H1 (cell line): ENCODE measurements around the gene RPP14.

Experiments used
- EP300 ChIP-seq, 2 experiments: IDR thresholded peaks; 1 replicate in 1 of 2; 2 replicates in 1 of 2; pipeline ENCODE4 v1.6.1; 2011 to 2012; ENCODE audit warnings: low read depth in 2 of 2, low read length in 2 of 2, mild to moderate bottlenecking in 2 of 2, borderline replicate concordance in 1 of 2, inconsistent platforms in 1 of 2, moderate library complexity in 1 of 2
- EZH2 ChIP-seq: fragments of 200-600 bp; sonication (generic); IDR thresholded peaks from 2 replicates; pipeline ENCODE4 v1.7.1; 2012; ENCODE audit warnings: low read depth, mild to moderate bottlenecking, moderate library complexity, low read length, inconsistent platforms; ENCODE audit not compliant: severe bottlenecking
- SAP30 ChIP-seq: fragments of 300-600 bp; sonication (generic); IDR thresholded peaks from 2 replicates; pipeline ENCODE4 v1.7.1; 2012; ENCODE audit warnings: low read length, moderate library complexity, mild to moderate bottlenecking, inconsistent platforms; ENCODE audit not compliant: insufficient read depth, insufficient replicate concordance
- ZNF274 ChIP-seq: IDR thresholded peaks from 2 replicates; pipeline ENCODE4 v1.7.0; 2012; ENCODE audit warnings: low read length, borderline replicate concordance; ENCODE audit errors: extremely low read depth
- TF ChIP-seq, protein P1 (sequence below), 3 experiments: IDR thresholded peaks; 1 replicate in 2 of 3; 2 replicates in 1 of 3; pipeline versions ENCODE4 v1.5.1 to v1.6.1; 2011; ENCODE audit warnings: low read length in 3 of 3, mild to moderate bottlenecking in 3 of 3, inconsistent platforms in 2 of 3, low read depth in 1 of 3, moderate library complexity in 1 of 3; ENCODE audit not compliant: insufficient read depth in 1 of 3; ENCODE audit errors: control extremely low read depth in 1 of 3

DNA sequence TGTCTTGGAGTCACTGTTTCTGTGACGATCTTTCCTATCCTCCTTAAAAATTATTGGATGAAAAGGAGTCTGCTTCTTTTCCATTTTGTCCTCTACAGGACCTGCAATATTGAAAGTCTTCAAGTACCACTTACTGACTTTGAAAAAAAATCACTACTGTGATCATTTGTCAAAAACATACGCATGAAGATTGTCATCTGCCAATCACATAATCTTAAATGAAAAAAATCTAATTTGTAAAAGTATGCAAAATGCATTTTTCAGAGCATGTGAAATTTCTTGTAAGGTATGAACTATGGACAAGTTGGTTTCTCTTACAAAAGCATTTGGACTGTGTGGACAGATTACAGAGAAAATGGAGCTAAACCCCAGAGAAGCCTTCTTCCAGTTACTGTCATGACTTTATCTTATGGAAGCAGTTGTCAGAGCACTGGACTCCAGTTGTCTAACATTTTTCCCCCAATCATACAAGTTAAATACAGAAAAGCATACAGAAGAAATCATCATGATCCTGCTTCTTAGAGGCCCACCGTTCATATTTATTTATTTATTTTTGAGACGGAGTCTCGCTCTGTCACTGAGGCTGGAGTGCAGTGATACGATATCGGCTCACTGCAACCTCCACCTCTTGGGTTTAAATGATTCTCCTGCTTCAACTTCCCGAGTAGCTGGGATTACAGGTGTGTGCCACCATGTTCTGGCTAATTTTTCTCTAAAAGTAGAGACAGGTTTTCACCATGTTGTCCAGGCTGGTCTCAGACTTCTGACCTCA, 23.3 kb downstream of the RPP14 start:
- TF ChIP-seq SAP30 (no peak), EP300 (IDR thresholded peaks at IDR 0.05; ENCODE audit: borderline replicate concordance in 1 of 2, low read depth in 2 of 2, low read length in 2 of 2) (no peak), ZNF274 (no peak), EZH2 (no peak)
- TF ChIP-seq, protein P1, sequence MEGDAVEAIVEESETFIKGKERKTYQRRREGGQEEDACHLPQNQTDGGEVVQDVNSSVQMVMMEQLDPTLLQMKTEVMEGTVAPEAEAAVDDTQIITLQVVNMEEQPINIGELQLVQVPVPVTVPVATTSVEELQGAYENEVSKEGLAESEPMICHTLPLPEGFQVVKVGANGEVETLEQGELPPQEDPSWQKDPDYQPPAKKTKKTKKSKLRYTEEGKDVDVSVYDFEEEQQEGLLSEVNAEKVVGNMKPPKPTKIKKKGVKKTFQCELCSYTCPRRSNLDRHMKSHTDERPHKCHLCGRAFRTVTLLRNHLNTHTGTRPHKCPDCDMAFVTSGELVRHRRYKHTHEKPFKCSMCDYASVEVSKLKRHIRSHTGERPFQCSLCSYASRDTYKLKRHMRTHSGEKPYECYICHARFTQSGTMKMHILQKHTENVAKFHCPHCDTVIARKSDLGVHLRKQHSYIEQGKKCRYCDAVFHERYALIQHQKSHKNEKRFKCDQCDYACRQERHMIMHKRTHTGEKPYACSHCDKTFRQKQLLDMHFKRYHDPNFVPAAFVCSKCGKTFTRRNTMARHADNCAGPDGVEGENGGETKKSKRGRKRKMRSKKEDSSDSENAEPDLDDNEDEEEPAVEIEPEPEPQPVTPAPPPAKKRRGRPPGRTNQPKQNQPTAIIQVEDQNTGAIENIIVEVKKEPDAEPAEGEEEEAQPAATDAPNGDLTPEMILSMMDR (IDR thresholded peaks at IDR 0.05; ENCODE audit: control extremely low read depth in 1 of 3, insufficient read depth in 1 of 3, low read depth in 1 of 3, low read length in 3 of 3) = no peak
